Smooth muscle cell (in vitro differentiated cells): ENCODE results near the gene AARS2. TPM values are rescaled to one million over a fixed set of nuclear protein-coding genes. Genes with fewer than 3 reads are reported as not detected.

Source experiments
- DNase-seq: peaks from one replicate; lab custom pipeline; 2025; ENCODE audit not compliant: unreplicated experiment; lab: John Stamatoyannopoulos, UW
- H2AFZ ChIP-seq: fragments of 200-600 bp; sonication (generic); 2 replicates; pipeline ENCODE4 v1.6.0; 2016; ENCODE audit warnings: antibody characterized with exemption, low read depth, mild to moderate bottlenecking
- H3F3A ChIP-seq: fragments of 200-600 bp; sonication (generic); 2 replicates; pipeline ENCODE4 v1.6.0; 2017; ENCODE audit warnings: antibody characterized with exemption, low read depth
- H3K27ac ChIP-seq: fragments of 200-600 bp; sonication (generic); 2 replicates; pipeline ENCODE4 v1.5.1; 2016; ENCODE audit warnings: low read depth, mild to moderate bottlenecking
- H3K27me3 ChIP-seq: fragments of 200-600 bp; sonication (generic); 2 replicates; pipeline ENCODE4 v1.6.1; 2016; ENCODE audit warnings: low read depth, mild to moderate bottlenecking
- H3K36me3 ChIP-seq: fragments of 200-600 bp; sonication (generic); 2 replicates; pipeline ENCODE4 v1.5.1; 2016; ENCODE audit warnings: low read depth
- H3K4me1 ChIP-seq: fragments of 200-600 bp; sonication (generic); 2 replicates; pipeline ENCODE4 v1.5.1; 2016; ENCODE audit warnings: low read depth
- H3K4me2 ChIP-seq: fragments of 200-600 bp; sonication (generic); 2 replicates; pipeline ENCODE4 v1.6.0; 2016; ENCODE audit warnings: mild to moderate bottlenecking
- H3K4me3 ChIP-seq: fragments of 200-600 bp; sonication (generic); 2 replicates; pipeline ENCODE4 v1.5.1; 2016; ENCODE audit warnings: mild to moderate bottlenecking
- H3K79me2 ChIP-seq: fragments of 200-600 bp; sonication (generic); 2 replicates; pipeline ENCODE4 v1.6.0; 2016; ENCODE audit warnings: low read depth, mild to moderate bottlenecking
- H3K9ac ChIP-seq: fragments of 200-600 bp; sonication (generic); 2 replicates; pipeline ENCODE4 v1.6.0; 2016; ENCODE audit warnings: low read depth
- H3K9me3 ChIP-seq: fragments of 200-600 bp; sonication (generic); replicated peaks from 2 replicates; pipeline ENCODE4 v1.5.1; 2016; ENCODE audit warnings: low read depth
- H4K20me1 ChIP-seq: fragments of 200-600 bp; sonication (generic); 2 replicates; pipeline ENCODE4 v1.6.0; 2016; ENCODE audit warnings: low read depth
- WGBS: methylation state at CpG from one replicate; pipeline ENCODE4 v1.1.7; 2016; ENCODE audit warnings: low lambda C conversion rate; 5-methylcytosine and 5-hydroxymethylcytosine counted together
- polyA plus RNA-seq: library from polyadenylated mRNA; unstranded; fragments of >200 nt; fragmentation: Nextera tagmentation; extraction: Ambion mirVana; gene quantifications from 2 replicates; pipeline ENCODE4 v1.2.1, GENCODE V29; 2016
- total RNA-seq: library from RNA; depleted of rRNA; stranded (reverse); fragments of >200 nt; gene quantifications from 2 replicates; pipeline ENCODE4 v1.2.3, GENCODE V29; 2014
- TF ChIP-seq, protein P1 (sequence below): fragments of 200-600 bp; sonication (generic); IDR thresholded peaks from 2 replicates; pipeline ENCODE4 v1.5.1; 2017; ENCODE audit warnings: borderline replicate concordance, mild to moderate bottlenecking, antibody characterized with exemption; ENCODE audit not compliant: insufficient read depth, poor library complexity, severe bottlenecking

AARS2 gene
- total and polyA plus RNA-seq, 2 experiments from 2014 or later: 7.5 to 15.1 TPM

DNA sequence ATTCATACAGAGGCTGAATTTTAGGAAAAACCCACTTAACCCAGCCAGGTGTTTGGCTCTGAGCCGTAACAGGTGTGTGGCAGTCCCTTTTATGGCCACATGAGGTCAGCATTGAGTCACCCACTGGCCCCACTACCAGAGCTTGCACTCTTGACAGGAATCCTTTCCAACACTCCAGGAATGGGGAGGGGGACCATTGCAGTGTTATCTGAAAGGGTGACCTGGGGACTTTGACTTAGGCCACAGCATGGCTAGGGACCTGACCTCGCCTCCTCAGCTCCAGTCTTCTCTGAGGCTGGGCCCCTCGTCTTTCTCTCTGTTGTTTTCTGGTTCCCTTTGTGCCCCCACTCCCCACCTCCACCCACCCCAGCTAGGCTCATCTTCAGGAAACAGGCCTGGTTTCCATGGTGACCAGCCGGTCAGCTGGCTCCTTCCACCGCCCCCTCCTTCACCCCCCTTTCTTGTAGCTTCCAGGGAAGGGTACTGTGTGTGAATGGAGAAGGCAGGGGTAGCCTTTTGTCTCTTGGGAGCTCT is 45.0 kb downstream of the AARS2 start:
- Histone ChIP-seq H3K79me2 (peaks cover 15% of the 10 kb centered on the region), H4K20me1 (peaks cover 13% of the 10 kb centered on the region), H3K36me3 (no peaks in the 10 kb centered on the region), H3K4me2 (no peak overlapping the region), H3K27ac (no peak overlapping the region), H3K4me1 (peaks cover 23% of the 10 kb centered on the region), H3K4me3 (no peak overlapping the region), H3K27me3 (peaks cover 49% of the 10 kb centered on the region), H3K9ac (no peak overlapping the region), H3F3A (no peaks in the 10 kb centered on the region), H2AFZ (no peak overlapping the region), H3K9me3 (no peaks in the 10 kb centered on the region)
- WGBS: 8% methylated on average over 5 of the region's 5 CpGs
- DNase-seq: no peak
- TF ChIP-seq, protein P1, sequence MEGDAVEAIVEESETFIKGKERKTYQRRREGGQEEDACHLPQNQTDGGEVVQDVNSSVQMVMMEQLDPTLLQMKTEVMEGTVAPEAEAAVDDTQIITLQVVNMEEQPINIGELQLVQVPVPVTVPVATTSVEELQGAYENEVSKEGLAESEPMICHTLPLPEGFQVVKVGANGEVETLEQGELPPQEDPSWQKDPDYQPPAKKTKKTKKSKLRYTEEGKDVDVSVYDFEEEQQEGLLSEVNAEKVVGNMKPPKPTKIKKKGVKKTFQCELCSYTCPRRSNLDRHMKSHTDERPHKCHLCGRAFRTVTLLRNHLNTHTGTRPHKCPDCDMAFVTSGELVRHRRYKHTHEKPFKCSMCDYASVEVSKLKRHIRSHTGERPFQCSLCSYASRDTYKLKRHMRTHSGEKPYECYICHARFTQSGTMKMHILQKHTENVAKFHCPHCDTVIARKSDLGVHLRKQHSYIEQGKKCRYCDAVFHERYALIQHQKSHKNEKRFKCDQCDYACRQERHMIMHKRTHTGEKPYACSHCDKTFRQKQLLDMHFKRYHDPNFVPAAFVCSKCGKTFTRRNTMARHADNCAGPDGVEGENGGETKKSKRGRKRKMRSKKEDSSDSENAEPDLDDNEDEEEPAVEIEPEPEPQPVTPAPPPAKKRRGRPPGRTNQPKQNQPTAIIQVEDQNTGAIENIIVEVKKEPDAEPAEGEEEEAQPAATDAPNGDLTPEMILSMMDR: peak; percentile 96

DNA sequence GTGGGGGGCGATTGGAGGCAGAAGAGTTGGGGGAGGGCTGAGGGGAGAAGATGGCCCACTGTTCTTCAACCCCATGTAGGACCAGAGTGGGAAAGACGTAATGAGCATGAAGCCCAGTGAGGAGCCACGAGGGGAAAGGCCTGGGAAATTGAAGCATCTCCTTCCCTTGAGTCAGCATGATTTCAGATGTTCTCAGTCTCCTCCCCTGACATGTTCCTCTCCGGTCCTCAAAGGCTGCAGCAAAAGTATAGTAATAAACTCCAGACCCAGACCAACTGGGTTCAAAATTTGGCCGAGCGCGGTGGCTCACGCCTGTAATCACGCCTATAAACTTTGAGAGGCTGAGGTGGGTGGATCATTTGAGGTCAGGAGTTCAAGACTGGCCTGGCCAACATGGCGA is 45.9 kb downstream of the AARS2 start:
- H3K4me3 ChIP-seq: no peak overlapping the region
- peaks cover 16% of the 10 kb centered on the region for H3K79me2 ChIP-seq
- no peaks in the 10 kb centered on the region for H3F3A ChIP-seq
- H3K4me1 ChIP-seq: peaks cover 25% of the 10 kb centered on the region
- H3K27ac ChIP-seq: no peak overlapping the region
- H3K9ac ChIP-seq: no peak overlapping the region
- no peak overlapping the region for H3K4me2 ChIP-seq
- H3K9me3 ChIP-seq: no peaks in the 10 kb centered on the region
- H2AFZ ChIP-seq: no peak overlapping the region
- TF ChIP-seq, protein P1: no peak
- WGBS: 85% methylated on average over 10 of the region's 10 CpGs
- peaks cover 40% of the 10 kb centered on the region for H3K27me3 ChIP-seq
- no peak for DNase-seq
- peaks cover 13% of the 10 kb centered on the region for H4K20me1 ChIP-seq
- H3K36me3 ChIP-seq: no peaks in the 10 kb centered on the region

DNA sequence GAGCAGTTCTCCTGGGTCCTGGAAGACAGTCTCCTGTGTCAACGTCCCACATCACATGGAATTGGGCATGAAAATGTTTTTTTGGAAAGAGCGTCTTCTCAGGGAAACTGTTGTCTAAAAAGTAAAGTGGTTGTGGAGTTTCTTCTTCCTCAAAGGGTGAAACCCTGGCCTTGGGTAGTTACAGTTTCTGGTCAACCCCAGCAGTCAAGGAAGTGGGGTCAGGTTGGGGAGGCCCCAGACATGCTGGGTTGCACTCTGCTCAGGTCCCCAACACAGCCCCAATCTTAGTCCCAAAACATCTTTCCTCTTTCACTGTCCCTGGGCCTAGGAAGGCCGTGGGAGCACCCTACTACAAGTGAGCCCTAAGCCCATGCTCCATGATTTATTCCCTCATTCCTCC is 46.8 kb downstream of the AARS2 start:
- no peak overlapping the region for H3K9ac ChIP-seq
- H3K36me3 ChIP-seq: no peaks in the 10 kb centered on the region
- H3K27me3 ChIP-seq: peaks cover 31% of the 10 kb centered on the region
- DNase-seq: no peak
- H3K79me2 ChIP-seq: peaks cover 16% of the 10 kb centered on the region
- no peaks in the 10 kb centered on the region for H3K9me3 ChIP-seq
- H3K4me3 ChIP-seq: no peak overlapping the region
- WGBS: 84% methylated on average over 3 of the region's 3 CpGs
- no peak overlapping the region for H3K27ac ChIP-seq
- H2AFZ ChIP-seq: no peak overlapping the region
- peaks cover 25% of the 10 kb centered on the region for H3K4me1 ChIP-seq
- TF ChIP-seq, protein P1: no peak
- H3F3A ChIP-seq: no peaks in the 10 kb centered on the region
- H4K20me1 ChIP-seq: peaks cover 13% of the 10 kb centered on the region
- H3K4me2 ChIP-seq: no peak overlapping the region

GRCh38 chr6:44265722-44266233 is 47.4 kb downstream of the AARS2 start:
- Histone ChIP-seq H3K4me1 (peaks cover 25% of the 10 kb centered on the region), H3K27me3 (peaks cover 25% of the 10 kb centered on the region), H3K36me3 (no peaks in the 10 kb centered on the region), H3K4me2 (peak overlapping the region; percentile 61), H3K4me3 (peak overlapping the region; percentile 96), H3K27ac (peak overlapping the region; percentile 57), H3F3A (no peaks in the 10 kb centered on the region), H3K9ac (no peak overlapping the region), H3K9me3 (no peaks in the 10 kb centered on the region), H3K79me2 (peaks cover 16% of the 10 kb centered on the region), H4K20me1 (peaks cover 13% of the 10 kb centered on the region), H2AFZ (no peak overlapping the region)
- TF ChIP-seq, protein P1: no peak
- no peak for DNase-seq
- 70% methylated on average over 17 of the region's 17 CpGs for WGBS
